Activated T-cell treated with anti-CD3 and anti-CD28 coated beads, Interleukin-2, amount 50 U/mL, for 72 hours (primary cell): ENCODE measurements around the gene SLC43A2. TPM values are rescaled to one million over a fixed set of nuclear protein-coding genes. Genes with fewer than 3 reads are reported as not detected.

ENCODE experiments used
- ATAC-seq, 2 donors: fragments of 150-1000 bp; cut with Tn5 transposase; replicated peaks in 1 of 2; 2 replicates each; pipeline ENCODE4 v1.10.0; 2021; ENCODE audit warnings: moderate library complexity in 2 of 2, mild to moderate bottlenecking in 1 of 2
- DNase-seq, 2 donors: peaks; one replicate each; pipeline ENCODE4 v3.0.0; 2021 to 2022; ENCODE audit warnings: mixed read lengths in 1 of 2
- H3K27ac Mint-ChIP-seq: one replicate; pipeline ENCODE4 v1.8.0; 2022; ENCODE audit warnings: mild to moderate bottlenecking, moderate library complexity, mixed read lengths
- H3K27me3 Mint-ChIP-seq: one replicate; pipeline ENCODE4 v1.8.0; 2022; ENCODE audit warnings: low read depth, mixed read lengths
- H3K36me3 Mint-ChIP-seq, 2 donors: one replicate each; pipeline ENCODE4 v1.8.0; 2022; ENCODE audit warnings: mixed read lengths in 2 of 2, mild to moderate bottlenecking in 1 of 2; ENCODE audit not compliant: insufficient read depth in 2 of 2
- H3K4me1 Mint-ChIP-seq: one replicate; pipeline ENCODE4 v1.8.0; 2022; ENCODE audit warnings: low read depth, mixed read lengths
- H3K4me3 Mint-ChIP-seq, 2 donors: one replicate each; pipeline ENCODE4 v1.8.0; 2022; ENCODE audit warnings: mild to moderate bottlenecking in 2 of 2, mixed read lengths in 2 of 2, moderate library complexity in 2 of 2
- H3K9me3 Mint-ChIP-seq, 2 donors: one replicate each; pipeline ENCODE4 v1.8.0; 2022; ENCODE audit warnings: mixed read lengths in 2 of 2
- total RNA-seq, 2 donors: library from RNA; stranded (reverse); gene quantifications; one replicate each; pipeline ENCODE4 v1.2.3, GENCODE V29; 2022

The SLC43A2 gene
- total RNA-seq, 2 donors from 2014 or later = 3.4 to 3.8 TPM

DNA sequence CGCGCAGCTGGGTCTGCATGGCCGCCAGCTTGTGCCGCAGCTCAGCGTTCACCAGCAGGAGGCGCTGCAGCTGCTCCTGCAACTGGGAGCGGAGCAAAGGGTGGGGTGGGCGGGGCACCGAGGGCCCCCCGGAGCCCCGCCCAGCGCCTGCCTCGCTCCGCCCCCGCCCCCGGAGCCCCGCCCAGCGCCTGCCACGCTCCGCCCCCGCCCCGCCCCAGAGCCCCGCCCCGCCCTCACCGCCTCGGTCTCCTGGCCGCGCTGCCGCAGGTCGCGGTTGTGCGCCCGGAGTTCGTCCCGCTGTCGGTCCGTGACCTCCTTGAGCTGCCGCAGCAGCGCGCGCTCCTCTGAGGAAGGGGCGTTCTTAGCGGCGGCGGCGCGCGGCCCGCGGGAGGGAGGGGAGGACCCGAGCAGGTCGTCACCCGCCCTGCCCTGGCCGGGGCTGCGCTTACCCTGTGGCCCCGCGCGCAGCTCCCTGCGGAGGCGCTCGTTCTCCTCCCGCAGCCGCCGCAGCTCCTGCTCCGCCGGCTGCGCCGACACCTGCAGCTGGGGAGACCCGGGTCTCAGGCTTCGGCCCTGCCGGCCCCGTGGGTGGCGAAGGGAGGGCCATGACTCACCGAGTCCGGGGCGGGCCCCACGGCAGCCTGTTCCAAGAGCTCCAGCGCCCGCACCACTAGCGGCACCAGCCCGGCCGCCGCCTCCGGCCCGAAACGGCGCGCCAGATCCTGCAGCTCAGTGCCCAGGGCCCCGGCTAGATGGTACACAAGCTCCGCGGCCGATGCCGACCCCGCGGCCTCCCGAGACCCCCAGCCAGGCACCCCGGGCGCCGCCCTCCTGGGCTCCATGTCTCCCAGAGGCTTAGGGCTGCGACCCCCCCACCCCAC, 20.6 kb upstream of the SLC43A2 start:
- Mint-ChIP-seq H3K4me3 (peak overlapping the region; percentile 65 to 72), H3K9me3 (no peaks in the 10 kb centered on the region), H3K36me3 (peaks cover 4 to 14% of the 10 kb centered on the region in 2 donors), H3K4me1 (peaks cover 34% of the 10 kb centered on the region), H3K27me3 (no peaks in the 10 kb centered on the region), H3K27ac (no peak overlapping the region)
- peak; percentile 75 to 77 for ATAC-seq
- DNase-seq = peak; percentile 94

DNA sequence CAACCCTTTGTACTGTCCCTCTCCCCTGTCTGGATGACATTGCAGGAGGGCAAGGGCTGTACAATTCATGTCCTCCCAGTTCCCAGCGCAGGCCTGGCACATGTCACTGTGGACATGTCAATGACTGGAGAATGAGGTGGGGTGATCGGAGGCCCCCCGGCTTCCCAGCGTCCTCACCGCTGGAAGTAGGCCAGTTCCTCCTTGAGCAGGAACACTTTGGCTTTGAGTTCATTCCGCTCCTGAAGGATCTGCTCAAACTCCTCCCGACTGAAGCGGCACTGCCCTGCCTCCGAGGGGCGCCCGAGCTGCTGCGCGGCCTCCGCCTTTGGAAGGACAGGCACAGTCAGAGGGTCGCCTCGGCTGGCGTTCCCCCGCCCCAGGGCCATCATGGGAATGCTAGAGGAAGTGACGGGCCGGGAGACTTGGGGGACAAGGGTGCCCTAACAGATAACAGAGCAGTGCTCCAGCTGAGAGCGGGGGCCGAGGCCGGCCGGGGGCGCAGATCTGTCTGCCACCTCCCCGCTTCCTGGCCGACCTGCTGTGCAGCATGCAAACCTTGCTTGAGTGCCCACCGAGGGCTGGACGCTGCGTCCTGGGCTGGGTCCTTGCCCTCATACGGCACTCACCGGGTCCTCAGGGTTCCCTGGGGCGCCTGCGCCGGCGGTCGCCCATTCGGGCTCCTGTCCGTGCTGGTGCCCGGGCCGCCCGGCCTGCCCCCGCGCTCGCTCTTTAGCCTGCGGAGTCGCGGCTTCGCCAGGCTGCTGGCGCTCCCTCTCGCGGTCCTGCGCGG, 19.7 kb upstream of the SLC43A2 start:
- H3K9me3 Mint-ChIP-seq = no peaks in the 10 kb centered on the region
- ATAC-seq (peak; percentile 16 to 18), DNase-seq (no peak)
- no peaks in the 10 kb centered on the region for H3K27me3 Mint-ChIP-seq
- H3K36me3 Mint-ChIP-seq = peaks cover 1 to 10% of the 10 kb centered on the region in 2 donors
- H3K4me1 Mint-ChIP-seq = peaks cover 38% of the 10 kb centered on the region
- H3K4me3 Mint-ChIP-seq = peak overlapping the region; percentile 63 to 72
- H3K27ac Mint-ChIP-seq = no peak overlapping the region

- no peak overlapping the region for H3K27ac Mint-ChIP-seq
- H3K4me3 Mint-ChIP-seq = peak overlapping the region; percentile 63 to 72
- no peaks in the 10 kb centered on the region for H3K27me3 Mint-ChIP-seq
- DNase-seq (no peak), ATAC-seq (no peak)
- H3K4me1 Mint-ChIP-seq = peaks cover 38% of the 10 kb centered on the region
- no peaks in the 10 kb centered on the region for H3K9me3 Mint-ChIP-seq
- H3K36me3 Mint-ChIP-seq = peaks cover under 1 to 4% of the 10 kb centered on the region in 2 donors
Measured at GRCh38 chr17:1647802-1648171, 19.2 kb upstream of the SLC43A2 start.

DNA sequence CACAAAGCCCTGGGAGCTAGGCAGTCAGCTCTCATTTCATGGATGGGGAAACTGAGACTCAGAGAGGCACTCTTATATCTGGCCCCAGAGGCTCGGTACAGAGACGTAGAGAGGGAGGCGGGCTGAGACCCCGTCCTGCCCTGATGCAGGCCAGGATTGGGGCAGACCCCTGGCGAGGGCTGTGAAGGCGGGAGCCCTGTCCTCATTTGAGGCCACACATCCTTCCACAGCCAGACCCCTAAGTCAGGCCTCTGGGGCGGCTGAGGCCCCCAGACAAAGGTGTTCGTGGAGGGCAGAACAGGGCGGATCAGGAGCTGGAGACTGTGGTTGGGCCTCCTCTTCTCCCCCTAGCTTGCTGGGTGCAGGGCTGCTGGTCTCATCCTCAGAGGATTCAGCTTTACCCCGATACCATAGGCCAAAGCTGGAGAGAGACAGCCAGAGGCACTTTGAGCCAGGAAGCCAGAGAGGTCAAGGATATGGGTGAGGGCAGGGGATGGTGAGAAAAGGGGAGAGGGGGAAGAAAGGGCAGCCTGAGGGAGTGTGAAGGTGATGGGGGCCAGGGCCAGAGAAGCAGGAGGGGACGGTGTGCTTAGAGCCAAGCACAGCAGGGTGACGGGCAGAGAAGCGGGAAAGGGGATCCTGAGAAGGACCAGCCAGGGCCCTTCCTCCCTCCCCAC, 17.7 kb upstream of the SLC43A2 start:
- no peaks in the 10 kb centered on the region for H3K9me3 Mint-ChIP-seq
- no peaks in the 10 kb centered on the region for H3K36me3 Mint-ChIP-seq
- H3K27ac Mint-ChIP-seq = peak overlapping the region; percentile 71
- DNase-seq = no peak
- H3K4me1 Mint-ChIP-seq = peaks cover 38% of the 10 kb centered on the region
- no peak for ATAC-seq
- H3K27me3 Mint-ChIP-seq = no peaks in the 10 kb centered on the region
- no peak overlapping the region for H3K4me3 Mint-ChIP-seq

- H3K27me3 Mint-ChIP-seq = no peaks in the 10 kb centered on the region
- H3K4me3 Mint-ChIP-seq = peak within 1 kb of the TSS; percentile 89 to 92
- H3K4me1 Mint-ChIP-seq = peaks cover 41% of the 10 kb centered on the region
Measured at GRCh38 chr17:1645207-1646171, 16.9 kb upstream of the SLC43A2 start, which contains the start of gene SCARF1. SCARF1 (minus strand) TSS chr17:1645732; CDS start chr17:1645697, 35 bp downstream.

GRCh38 chr17:1644493-1645206, 16.0 kb upstream of the SLC43A2 start:
- H3K27ac Mint-ChIP-seq = peak overlapping the region; percentile 76
- DNase-seq = peak; percentile 63 to 68
- no peaks in the 10 kb centered on the region for H3K27me3 Mint-ChIP-seq
- H3K9me3 Mint-ChIP-seq = no peaks in the 10 kb centered on the region
- no peaks in the 10 kb centered on the region for H3K36me3 Mint-ChIP-seq
- H3K4me1 Mint-ChIP-seq = peaks cover 35% of the 10 kb centered on the region
- peak overlapping the region; percentile 89 to 92 for H3K4me3 Mint-ChIP-seq
- peak; percentile 16 to 32 for ATAC-seq

More at GRCh38 chr17:1645207-1646171, 16.9 kb upstream of the SLC43A2 start, which contains the start of gene SCARF1:
- DNase-seq (no peak), ATAC-seq (no peak)
- H3K9me3 Mint-ChIP-seq = no peaks in the 10 kb centered on the region
- H3K27ac Mint-ChIP-seq = peak within 1 kb of the TSS; percentile 71
- H3K36me3 Mint-ChIP-seq = no peaks in the 10 kb centered on the region

DNA sequence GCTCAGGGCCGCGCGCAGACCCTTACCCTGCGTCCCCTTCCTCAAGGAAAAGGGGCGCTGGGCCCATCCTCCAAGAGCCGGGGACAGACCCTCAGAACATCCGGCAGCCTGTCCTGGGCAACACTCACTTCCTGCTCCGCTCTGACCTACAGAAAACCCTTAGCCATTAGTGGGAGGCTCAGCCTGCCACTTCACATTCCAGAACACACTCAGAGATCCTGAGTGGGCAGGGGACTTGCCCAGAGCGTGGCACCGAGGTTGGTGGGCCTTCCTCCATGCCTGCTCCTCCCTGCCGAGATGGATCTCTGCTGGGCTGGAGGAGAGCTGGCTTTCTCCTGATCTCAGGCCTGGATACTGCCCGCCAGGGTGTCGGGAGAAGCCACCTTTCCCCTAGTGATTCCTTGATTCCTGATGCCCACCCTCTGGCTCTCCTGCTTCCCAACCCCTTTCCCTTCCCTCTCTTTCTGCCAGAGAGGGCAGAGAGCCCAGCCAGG, 15.4 kb upstream of the SLC43A2 start:
- Mint-ChIP-seq H3K27me3 (no peaks in the 10 kb centered on the region), H3K4me1 (peaks cover 35% of the 10 kb centered on the region), H3K36me3 (no peaks in the 10 kb centered on the region), H3K4me3 (peak overlapping the region; percentile 89 to 92), H3K9me3 (no peaks in the 10 kb centered on the region), H3K27ac (peak overlapping the region; percentile 87)
- ATAC-seq = peak in 1 of 2 donors; percentile 14
- DNase-seq = peak in 1 of 2 donors; percentile 30

- Mint-ChIP-seq H3K4me3 (peak overlapping the region in 1 of 2 donors; percentile 92), H3K27me3 (no peaks in the 10 kb centered on the region), H3K4me1 (peaks cover 35% of the 10 kb centered on the region), H3K27ac (no peak overlapping the region), H3K9me3 (no peaks in the 10 kb centered on the region), H3K36me3 (no peaks in the 10 kb centered on the region)
- DNase-seq = peak; percentile 48 to 49
- ATAC-seq = peak; percentile 41 to 44
Measured at GRCh38 chr17:1643293-1643998, 14.8 kb upstream of the SLC43A2 start.

GRCh38 chr17:1641065-1641403, 12.4 kb upstream of the SLC43A2 start:
- no peaks in the 10 kb centered on the region for H3K36me3 Mint-ChIP-seq
- H3K27me3 Mint-ChIP-seq = no peaks in the 10 kb centered on the region
- peaks cover 26% of the 10 kb centered on the region for H3K4me1 Mint-ChIP-seq
- no peak overlapping the region for H3K4me3 Mint-ChIP-seq
- ATAC-seq = no peak
- H3K9me3 Mint-ChIP-seq = no peaks in the 10 kb centered on the region
- H3K27ac Mint-ChIP-seq = no peak overlapping the region
- no peak for DNase-seq

DNA sequence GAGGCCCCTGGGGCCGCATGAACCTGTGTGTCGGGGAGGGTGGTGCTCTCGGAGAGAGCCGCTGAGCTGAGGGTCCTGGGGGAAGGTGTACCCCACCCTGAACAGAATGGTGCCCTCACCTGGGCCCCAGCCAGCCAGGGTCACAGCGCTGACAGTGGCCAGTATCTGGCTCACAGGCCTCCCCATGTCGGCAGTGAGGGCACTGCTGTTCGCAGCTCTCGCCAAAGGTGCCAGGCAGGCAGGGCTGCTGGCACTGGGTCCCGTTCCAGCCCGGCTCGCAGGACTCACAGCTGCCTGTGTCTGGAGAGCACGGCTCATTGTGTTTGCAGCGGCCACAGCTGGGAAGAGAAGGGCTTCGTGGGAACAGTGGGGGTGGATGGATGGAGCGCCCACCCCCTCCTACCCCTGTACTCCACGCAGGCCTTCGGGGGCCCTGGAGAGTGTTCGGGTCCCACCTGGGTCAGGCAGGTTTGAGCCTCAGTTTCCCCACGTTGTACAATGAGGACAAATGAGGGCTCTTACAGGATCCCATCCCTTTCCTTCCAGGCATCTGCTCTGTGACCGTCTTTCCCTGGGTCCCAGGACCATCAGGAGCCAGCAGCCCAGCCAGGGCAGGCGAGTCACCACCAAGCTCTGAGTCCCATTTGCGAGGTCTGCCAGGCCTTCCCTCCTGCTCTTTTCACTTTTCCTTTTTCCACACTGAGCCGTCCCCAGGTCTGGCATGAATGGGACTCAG, 11.9 kb upstream of the SLC43A2 start:
- ATAC-seq (no peak), DNase-seq (no peak)
- Mint-ChIP-seq H3K4me1 (peaks cover 20% of the 10 kb centered on the region), H3K27ac (no peak overlapping the region), H3K27me3 (no peaks in the 10 kb centered on the region), H3K9me3 (no peaks in the 10 kb centered on the region), H3K4me3 (no peak overlapping the region), H3K36me3 (no peaks in the 10 kb centered on the region)
